Panc1 (cell line): ENCODE results near the gene KIF27. TPM values are rescaled to one million over a fixed set of nuclear protein-coding genes. Genes with fewer than 3 reads are reported as not detected.
"Not testable (repeated sequence)": the region's sequence is repeated elsewhere in the genome, so short reads cannot be mapped to it uniquely, and the experiment has no call there.

ENCODE experiments used
- ATAC-seq: fragments of 200-7000 bp; cut with Tn5 transposase; 2 replicates; pipeline ENCODE4 v1.9.1; 2020; ENCODE audit warnings: mild to moderate bottlenecking, moderate library complexity
- BruUV-seq: library from RNA; stranded (reverse); fragments of 400-500 nt; replicated peaks from 2 replicates; lab custom pipeline; 2021; lab: Mats Ljungman, UMichigan
- CTCF ChIA-PET: fragments of 300-600 bp; sonication (Branson Sonifier 250); formaldehyde crosslinking; loops from one replicate; lab custom pipeline; 2022; ENCODE audit warnings: antibody characterized with exemption; lab: Charles Lee
- POLR2A ChIA-PET: fragments of 300-600 bp; sonication (Branson Sonifier 250); formaldehyde crosslinking; loops from one replicate; lab custom pipeline; 2022; ENCODE audit warnings: antibody characterized with exemption; lab: Charles Lee
- DNase-seq: peaks from one replicate; pipeline ENCODE4 v3.0.0-alpha.2; 2010; ENCODE audit warnings: low read depth, low spot score
- H3K27ac ChIP-seq: 2 replicates; pipeline ENCODE4 v1.5.1; 2011; ENCODE audit warnings: mild to moderate bottlenecking, low read length, inconsistent platforms
- H3K27me3 ChIP-seq: fragments of 200-500 bp; sonication (Bioruptor generic); 2 replicates; pipeline ENCODE4 v1.6.0; 2014; ENCODE audit warnings: low read length, inconsistent platforms; ENCODE audit not compliant: control insufficient read depth, insufficient read depth
- H3K36me3 ChIP-seq: fragments of 200-500 bp; sonication (Bioruptor generic); 2 replicates; pipeline ENCODE4 v1.5.1; 2014; ENCODE audit warnings: inconsistent platforms, mild to moderate bottlenecking, low read length, moderate library complexity; ENCODE audit not compliant: control insufficient read depth, insufficient read depth
- H3K4me1 ChIP-seq: 2 replicates; pipeline ENCODE4 v1.5.1; 2011; ENCODE audit warnings: inconsistent platforms, mild to moderate bottlenecking, low read length, moderate library complexity; ENCODE audit not compliant: control insufficient read depth, insufficient read depth
- H3K4me3 ChIP-seq, 2 experiments: 2 replicates each; pipeline ENCODE4 v1.5.1; 2011 to 2012; ENCODE audit warnings: low read depth in 2 of 2, low read length in 2 of 2, mild to moderate bottlenecking in 2 of 2, inconsistent platforms in 1 of 2, moderate library complexity in 1 of 2
- H3K9me3 ChIP-seq: fragments of 200-500 bp; sonication (Bioruptor generic); 2 replicates; pipeline ENCODE4 v1.5.1; 2014; ENCODE audit warnings: low read depth, mild to moderate bottlenecking, inconsistent platforms, low read length, moderate library complexity; ENCODE audit not compliant: control insufficient read depth, insufficient read depth
- POLR2AphosphoS5 ChIP-seq: IDR thresholded peaks from 2 replicates; pipeline ENCODE4 v1.6.1; 2012; ENCODE audit warnings: mild to moderate bottlenecking, low read depth, low read length, moderate library complexity
- SIN3A ChIP-seq: IDR thresholded peaks from 2 replicates; pipeline ENCODE4 v1.6.1; 2012; ENCODE audit warnings: low read depth, mild to moderate bottlenecking, low read length, moderate library complexity, borderline replicate concordance; ENCODE audit not compliant: insufficient read depth
- TCF7L2 ChIP-seq: IDR thresholded peaks from 2 replicates; pipeline ENCODE4 v1.6.1; 2011; ENCODE audit warnings: mild to moderate bottlenecking, low read depth, low read length, inconsistent platforms
- in situ Hi-C: cut with HindIII; loops from 2 replicates; pipeline ENCODE4 v1.10.0; 2016; ENCODE audit warnings: low sequenced_read_pairs, low pct_unique_long_range_greater_than_20kb
- intact Hi-C: fragments of 100-400 bp; cut with micrococcal nuclease; formaldehyde crosslinking; loops from one replicate; pipeline ENCODE4 v1.10.0; 2022; ENCODE audit not compliant: unreplicated experiment
- total RNA-seq: library from RNA; stranded (reverse); gene quantifications from one replicate; pipeline ENCODE4 v1.2.1, GENCODE V29; 2021; ENCODE audit not compliant: unreplicated experiment
- TF ChIP-seq, protein P1 (sequence below): fragments of 450-650 bp; IDR thresholded peaks from 2 replicates; pipeline ENCODE4 v1.5.1; 2017; ENCODE audit warnings: mild to moderate bottlenecking
- TF ChIP-seq, protein P2 (sequence below), 2 experiments: IDR thresholded peaks; 2 replicates each; pipeline ENCODE4 v1.6.1; 2011 to 2012; ENCODE audit warnings: low read depth in 2 of 2, control low read depth in 1 of 2, low read length in 1 of 2, mild to moderate bottlenecking in 1 of 2, moderate library complexity in 1 of 2; ENCODE audit not compliant: insufficient read depth in 1 of 2

KIF27 gene
- total RNA-seq, 1 experiment from 2014 or later: 3.4 TPM

DNA sequence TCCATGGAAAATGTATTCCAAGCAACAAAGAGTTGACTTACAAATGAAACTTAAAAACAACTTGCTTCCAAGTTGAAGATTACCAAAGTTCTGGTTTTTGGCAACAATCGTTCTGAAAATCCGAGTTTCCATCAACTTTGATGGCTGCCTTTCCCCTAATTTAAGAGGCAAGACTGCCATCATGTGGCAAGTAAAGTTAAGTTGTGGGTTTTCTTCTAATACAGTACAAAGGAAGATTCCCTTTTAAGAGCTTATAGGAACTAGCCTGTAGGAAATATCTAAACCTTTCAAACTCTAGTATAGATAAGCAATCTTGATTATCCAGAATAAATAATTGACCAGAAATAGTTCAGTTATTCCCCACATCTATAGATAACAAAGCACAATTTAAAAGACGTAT lies 9.0 kb downstream of the KIF27 start:
- CTCF ChIA-PET: interaction anchor here (0.7 kb wide), 2 partner anchors 291 to 311 kb away, joined by 3 to 4 read pairs; no protein-coding TSS in a partner anchor
- H3K27me3 ChIP-seq, H3K36me3 ChIP-seq, H3K27ac ChIP-seq, H3K4me3 ChIP-seq, in situ Hi-C loops, H3K4me1 ChIP-seq, BruUV-seq, POLR2A ChIA-PET, DNase-seq, H3K9me3 ChIP-seq, ATAC-seq, intact Hi-C loops: not testable (repeated sequence)
- TF ChIP-seq, protein P1, sequence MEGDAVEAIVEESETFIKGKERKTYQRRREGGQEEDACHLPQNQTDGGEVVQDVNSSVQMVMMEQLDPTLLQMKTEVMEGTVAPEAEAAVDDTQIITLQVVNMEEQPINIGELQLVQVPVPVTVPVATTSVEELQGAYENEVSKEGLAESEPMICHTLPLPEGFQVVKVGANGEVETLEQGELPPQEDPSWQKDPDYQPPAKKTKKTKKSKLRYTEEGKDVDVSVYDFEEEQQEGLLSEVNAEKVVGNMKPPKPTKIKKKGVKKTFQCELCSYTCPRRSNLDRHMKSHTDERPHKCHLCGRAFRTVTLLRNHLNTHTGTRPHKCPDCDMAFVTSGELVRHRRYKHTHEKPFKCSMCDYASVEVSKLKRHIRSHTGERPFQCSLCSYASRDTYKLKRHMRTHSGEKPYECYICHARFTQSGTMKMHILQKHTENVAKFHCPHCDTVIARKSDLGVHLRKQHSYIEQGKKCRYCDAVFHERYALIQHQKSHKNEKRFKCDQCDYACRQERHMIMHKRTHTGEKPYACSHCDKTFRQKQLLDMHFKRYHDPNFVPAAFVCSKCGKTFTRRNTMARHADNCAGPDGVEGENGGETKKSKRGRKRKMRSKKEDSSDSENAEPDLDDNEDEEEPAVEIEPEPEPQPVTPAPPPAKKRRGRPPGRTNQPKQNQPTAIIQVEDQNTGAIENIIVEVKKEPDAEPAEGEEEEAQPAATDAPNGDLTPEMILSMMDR: peak; percentile 23; the same call in 1 of the 2 replicates

DNA sequence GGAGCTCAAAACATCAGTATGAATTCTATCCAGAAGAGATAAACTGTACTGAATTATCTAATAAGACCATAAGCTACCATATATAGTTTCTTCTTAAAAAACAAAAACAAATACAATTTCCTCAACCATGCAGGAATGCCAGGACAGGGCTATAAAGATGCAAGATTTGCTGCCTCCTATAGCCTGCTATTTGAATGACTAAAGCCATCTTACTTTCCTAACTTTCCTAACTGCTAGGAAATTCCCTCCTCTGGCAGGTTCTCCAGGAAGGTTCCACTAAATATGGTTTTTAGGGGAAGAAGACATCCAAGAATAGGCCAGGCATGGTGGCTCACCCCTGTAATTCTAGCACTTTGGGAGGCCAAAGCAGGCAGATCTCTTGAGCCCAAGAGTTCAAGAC lies 15.1 kb downstream of the KIF27 start:
- ChIA-PET CTCF (no interaction called here), POLR2A (no interaction called here)
- BruUV-seq: no TSS peak
- intact Hi-C loops (no loop called here), in situ Hi-C loops (no loop called here)
- H3K4me3 ChIP-seq: no peak overlapping the region
- H3K4me1 ChIP-seq: no peaks in the 10 kb centered on the region
- TF ChIP-seq, protein P1: no peak
- TF ChIP-seq, protein P2, sequence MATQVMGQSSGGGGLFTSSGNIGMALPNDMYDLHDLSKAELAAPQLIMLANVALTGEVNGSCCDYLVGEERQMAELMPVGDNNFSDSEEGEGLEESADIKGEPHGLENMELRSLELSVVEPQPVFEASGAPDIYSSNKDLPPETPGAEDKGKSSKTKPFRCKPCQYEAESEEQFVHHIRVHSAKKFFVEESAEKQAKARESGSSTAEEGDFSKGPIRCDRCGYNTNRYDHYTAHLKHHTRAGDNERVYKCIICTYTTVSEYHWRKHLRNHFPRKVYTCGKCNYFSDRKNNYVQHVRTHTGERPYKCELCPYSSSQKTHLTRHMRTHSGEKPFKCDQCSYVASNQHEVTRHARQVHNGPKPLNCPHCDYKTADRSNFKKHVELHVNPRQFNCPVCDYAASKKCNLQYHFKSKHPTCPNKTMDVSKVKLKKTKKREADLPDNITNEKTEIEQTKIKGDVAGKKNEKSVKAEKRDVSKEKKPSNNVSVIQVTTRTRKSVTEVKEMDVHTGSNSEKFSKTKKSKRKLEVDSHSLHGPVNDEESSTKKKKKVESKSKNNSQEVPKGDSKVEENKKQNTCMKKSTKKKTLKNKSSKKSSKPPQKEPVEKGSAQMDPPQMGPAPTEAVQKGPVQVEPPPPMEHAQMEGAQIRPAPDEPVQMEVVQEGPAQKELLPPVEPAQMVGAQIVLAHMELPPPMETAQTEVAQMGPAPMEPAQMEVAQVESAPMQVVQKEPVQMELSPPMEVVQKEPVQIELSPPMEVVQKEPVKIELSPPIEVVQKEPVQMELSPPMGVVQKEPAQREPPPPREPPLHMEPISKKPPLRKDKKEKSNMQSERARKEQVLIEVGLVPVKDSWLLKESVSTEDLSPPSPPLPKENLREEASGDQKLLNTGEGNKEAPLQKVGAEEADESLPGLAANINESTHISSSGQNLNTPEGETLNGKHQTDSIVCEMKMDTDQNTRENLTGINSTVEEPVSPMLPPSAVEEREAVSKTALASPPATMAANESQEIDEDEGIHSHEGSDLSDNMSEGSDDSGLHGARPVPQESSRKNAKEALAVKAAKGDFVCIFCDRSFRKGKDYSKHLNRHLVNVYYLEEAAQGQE (IDR thresholded peaks at IDR 0.05; ENCODE audit: insufficient read depth in 1 of 2, low read depth in 2 of 2, low read length in 1 of 2): no peak
- TF ChIP-seq SIN3A: no peak
- no peak for TF ChIP-seq POLR2AphosphoS5
- no peak for TF ChIP-seq TCF7L2
- ATAC-seq: no peak
- H3K9me3 ChIP-seq: no peaks in the 10 kb centered on the region
- no peaks in the 10 kb centered on the region for H3K27me3 ChIP-seq
- no peaks in the 10 kb centered on the region for H3K36me3 ChIP-seq
- DNase-seq: no peak
- no peak overlapping the region for H3K27ac ChIP-seq

DNA sequence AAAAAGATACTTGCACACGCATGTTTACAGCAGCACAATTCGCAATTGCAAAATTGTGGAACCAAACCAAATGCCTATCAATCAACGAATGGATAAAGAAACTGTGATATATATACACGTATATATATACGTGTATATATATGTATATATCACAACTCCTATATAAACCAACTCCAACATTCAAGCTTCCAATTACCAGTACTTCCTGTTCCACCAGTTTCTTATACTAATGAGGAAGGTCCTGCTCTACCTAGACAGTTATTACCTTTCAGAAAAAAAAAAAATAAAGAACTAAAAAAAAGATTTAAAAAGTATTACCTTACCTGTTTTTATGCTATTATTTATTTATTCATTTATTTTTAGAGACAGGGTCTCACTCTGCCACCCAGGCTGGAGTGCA lies 20.6 kb downstream of the KIF27 start:
- intact Hi-C loops, H3K36me3 ChIP-seq, H3K9me3 ChIP-seq, BruUV-seq, H3K27ac ChIP-seq, H3K4me3 ChIP-seq, CTCF ChIA-PET, H3K27me3 ChIP-seq, in situ Hi-C loops, POLR2A ChIA-PET, ATAC-seq, H3K4me1 ChIP-seq, DNase-seq: not testable (repeated sequence)

DNA sequence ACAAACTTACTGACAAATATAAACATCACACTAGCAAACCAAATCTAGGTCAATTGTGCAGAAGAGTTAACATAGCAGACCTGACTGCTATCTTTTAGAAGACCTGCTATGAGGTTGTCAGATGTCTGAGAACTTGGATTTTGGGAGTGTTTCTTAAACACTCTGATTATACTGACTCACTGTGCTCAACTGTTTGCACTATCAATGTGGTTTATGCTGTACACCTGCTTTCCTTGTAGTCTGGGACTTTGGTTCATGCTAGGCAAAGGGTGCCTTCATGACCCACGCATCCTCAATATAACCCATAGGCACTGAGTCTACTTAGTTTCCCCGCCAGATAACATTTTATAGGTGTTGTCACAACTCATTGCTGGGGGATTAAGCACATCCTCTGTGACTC lies 26.9 kb downstream of the KIF27 start:
- H3K36me3 ChIP-seq, H3K27ac ChIP-seq, CTCF ChIA-PET, H3K9me3 ChIP-seq, intact Hi-C loops, ATAC-seq, BruUV-seq, H3K4me3 ChIP-seq, DNase-seq, POLR2A ChIA-PET, H3K27me3 ChIP-seq, in situ Hi-C loops, H3K4me1 ChIP-seq: not testable (repeated sequence)

DNA sequence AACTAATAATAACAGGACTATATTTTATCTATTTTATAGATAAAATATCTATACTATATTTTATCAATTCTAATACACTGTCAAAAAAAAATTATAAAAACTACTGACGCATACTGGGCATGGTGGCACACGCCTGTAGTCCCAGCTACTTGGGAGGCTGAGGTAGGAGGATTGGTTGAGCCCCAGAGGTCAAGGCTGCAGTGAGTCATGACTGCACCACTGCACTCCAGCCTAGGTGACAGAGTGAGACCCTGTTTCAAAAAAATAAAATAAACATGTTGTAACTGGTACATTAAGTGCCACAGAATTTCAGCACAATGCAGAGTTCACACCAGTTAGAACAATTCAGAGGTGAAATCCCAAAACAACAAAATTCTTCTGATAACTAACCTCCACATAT lies 34.7 kb downstream of the KIF27 start:
- H3K9me3 ChIP-seq, intact Hi-C loops, H3K4me3 ChIP-seq, POLR2A ChIA-PET, H3K27ac ChIP-seq, in situ Hi-C loops, ATAC-seq, BruUV-seq, H3K27me3 ChIP-seq, H3K4me1 ChIP-seq, CTCF ChIA-PET, H3K36me3 ChIP-seq, DNase-seq: not testable (repeated sequence)
